ENCODE measurements around the gene ATXN3L. TPM values are rescaled to one million over a fixed set of nuclear protein-coding genes. Genes with fewer than 3 reads are reported as not detected.

Gene ATXN3L
- total RNA-seq, 6 donors from 2014 or later: not detected

DNA sequence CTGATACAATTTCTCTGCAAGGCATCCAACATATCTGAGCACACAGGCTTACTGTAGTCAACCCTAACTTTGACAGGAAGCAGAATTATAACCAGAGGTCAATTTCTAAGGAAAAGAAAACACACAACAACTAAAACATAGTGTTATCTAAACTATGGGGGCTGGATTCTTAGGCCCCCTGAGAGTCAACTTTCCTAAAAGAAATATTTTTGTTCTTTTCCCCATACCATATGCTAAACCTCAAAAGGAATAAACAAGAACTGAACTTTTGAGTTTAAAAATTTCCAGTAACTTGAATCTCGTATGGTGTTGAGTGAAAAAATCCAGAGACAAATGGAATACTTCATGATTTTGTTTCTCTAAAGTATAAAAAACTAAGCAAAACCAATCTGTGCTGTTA is 42.9 kb downstream of the ATXN3L start:
- H3K36me3 ChIP-seq: no peaks in the 10 kb centered on the region
- H3K9me3 ChIP-seq: no peaks in the 10 kb centered on the region
- H3K27me3 ChIP-seq: no peaks in the 10 kb centered on the region
- no peak overlapping the region for H3K4me3 ChIP-seq
- ATAC-seq (ENCODE audit: low FRiP score in 2 of 2) (no peak), DNase-seq (no peak)
- H3K4me1 ChIP-seq: no peaks in the 10 kb centered on the region
- WGBS, 2 donors: 81 to 88% methylated on average over 1 of the region's 1 CpG
- TF ChIP-seq POLR2AphosphoS5 (IDR thresholded peaks at IDR 0.05): no peak
- TF ChIP-seq POLR2A (IDR thresholded peaks at IDR 0.05): no peak
- no peak for TF ChIP-seq EP300 (IDR thresholded peaks at IDR 0.05)
- TF ChIP-seq, protein P1, sequence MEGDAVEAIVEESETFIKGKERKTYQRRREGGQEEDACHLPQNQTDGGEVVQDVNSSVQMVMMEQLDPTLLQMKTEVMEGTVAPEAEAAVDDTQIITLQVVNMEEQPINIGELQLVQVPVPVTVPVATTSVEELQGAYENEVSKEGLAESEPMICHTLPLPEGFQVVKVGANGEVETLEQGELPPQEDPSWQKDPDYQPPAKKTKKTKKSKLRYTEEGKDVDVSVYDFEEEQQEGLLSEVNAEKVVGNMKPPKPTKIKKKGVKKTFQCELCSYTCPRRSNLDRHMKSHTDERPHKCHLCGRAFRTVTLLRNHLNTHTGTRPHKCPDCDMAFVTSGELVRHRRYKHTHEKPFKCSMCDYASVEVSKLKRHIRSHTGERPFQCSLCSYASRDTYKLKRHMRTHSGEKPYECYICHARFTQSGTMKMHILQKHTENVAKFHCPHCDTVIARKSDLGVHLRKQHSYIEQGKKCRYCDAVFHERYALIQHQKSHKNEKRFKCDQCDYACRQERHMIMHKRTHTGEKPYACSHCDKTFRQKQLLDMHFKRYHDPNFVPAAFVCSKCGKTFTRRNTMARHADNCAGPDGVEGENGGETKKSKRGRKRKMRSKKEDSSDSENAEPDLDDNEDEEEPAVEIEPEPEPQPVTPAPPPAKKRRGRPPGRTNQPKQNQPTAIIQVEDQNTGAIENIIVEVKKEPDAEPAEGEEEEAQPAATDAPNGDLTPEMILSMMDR (IDR thresholded peaks at IDR 0.05): no peak
- peak overlapping the region in 1 of 4 donors; percentile 21 for H3K27ac ChIP-seq

DNA sequence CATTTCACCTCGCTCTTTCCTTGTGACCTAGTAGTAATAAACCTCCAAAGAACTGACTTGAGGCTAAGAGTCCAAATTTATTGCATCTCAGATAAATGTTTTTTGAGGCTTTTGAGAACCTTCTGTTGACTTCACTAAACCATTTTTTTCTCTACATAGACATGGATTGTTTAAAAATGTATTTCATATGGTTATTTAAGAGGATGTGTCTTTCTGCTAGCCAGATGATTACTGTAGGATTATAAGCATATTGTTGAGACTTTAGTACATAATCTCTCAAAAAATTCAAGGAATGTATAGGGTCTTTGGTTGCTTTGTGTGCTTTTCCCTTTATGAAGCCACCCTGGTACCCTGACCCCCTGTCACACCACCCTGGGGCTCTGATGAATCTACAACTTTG is 44.8 kb downstream of the ATXN3L start:
- ATAC-seq (ENCODE audit: low FRiP score in 2 of 2): no peak
- 83 to 89% methylated on average over 1 of the region's 1 CpG for WGBS, 2 donors
- no peak for DNase-seq

DNA sequence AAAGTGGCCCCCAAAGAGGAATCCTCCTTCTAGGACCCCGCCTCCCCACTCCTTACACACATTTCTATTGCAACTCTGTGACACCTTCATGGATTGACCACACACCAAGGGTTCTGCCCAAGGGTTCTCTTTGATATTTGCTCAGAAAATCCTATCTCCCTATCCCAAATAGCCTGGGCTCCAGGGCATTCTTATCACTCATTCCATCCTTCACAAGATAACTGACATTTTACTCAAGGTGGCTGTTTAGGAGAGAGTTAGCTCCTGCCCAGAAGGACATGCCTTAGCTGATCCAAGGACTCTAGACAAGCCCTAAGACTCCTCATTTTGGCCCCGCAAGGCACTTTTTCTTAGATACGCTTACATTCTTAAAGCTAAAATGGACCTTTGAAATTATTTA is 47.4 kb downstream of the ATXN3L start:
- Histone ChIP-seq H3K4me1 (no peaks in the 10 kb centered on the region), H3K27ac (no peak overlapping the region), H3K36me3 (no peaks in the 10 kb centered on the region), H3K27me3 (no peaks in the 10 kb centered on the region), H3K9me3 (no peaks in the 10 kb centered on the region), H3K4me3 (no peak overlapping the region)
- 94 to 98% methylated on average over 3 of the region's 3 CpGs for WGBS, 2 donors
- TF ChIP-seq EP300 (IDR thresholded peaks at IDR 0.05): no peak
- TF ChIP-seq, protein P1 (IDR thresholded peaks at IDR 0.05): no peak
- TF ChIP-seq POLR2A (IDR thresholded peaks at IDR 0.05): no peak
- TF ChIP-seq POLR2AphosphoS5 (IDR thresholded peaks at IDR 0.05): no peak
- DNase-seq: no peak
- no peak for ATAC-seq (ENCODE audit: low FRiP score in 2 of 2)

More for the DNA sequence above, 44.8 kb downstream of the ATXN3L start:
- no peaks in the 10 kb centered on the region for H3K36me3 ChIP-seq
- H3K27ac ChIP-seq: no peak overlapping the region
- no peaks in the 10 kb centered on the region for H3K9me3 ChIP-seq
- H3K4me1 ChIP-seq: no peaks in the 10 kb centered on the region
- H3K27me3 ChIP-seq: no peaks in the 10 kb centered on the region
- TF ChIP-seq POLR2AphosphoS5 (IDR thresholded peaks at IDR 0.05) (no peak), POLR2A (IDR thresholded peaks at IDR 0.05) (no peak), EP300 (IDR thresholded peaks at IDR 0.05) (no peak)
- TF ChIP-seq, protein P1 (IDR thresholded peaks at IDR 0.05): no peak
- H3K4me3 ChIP-seq: no peak overlapping the region

DNA sequence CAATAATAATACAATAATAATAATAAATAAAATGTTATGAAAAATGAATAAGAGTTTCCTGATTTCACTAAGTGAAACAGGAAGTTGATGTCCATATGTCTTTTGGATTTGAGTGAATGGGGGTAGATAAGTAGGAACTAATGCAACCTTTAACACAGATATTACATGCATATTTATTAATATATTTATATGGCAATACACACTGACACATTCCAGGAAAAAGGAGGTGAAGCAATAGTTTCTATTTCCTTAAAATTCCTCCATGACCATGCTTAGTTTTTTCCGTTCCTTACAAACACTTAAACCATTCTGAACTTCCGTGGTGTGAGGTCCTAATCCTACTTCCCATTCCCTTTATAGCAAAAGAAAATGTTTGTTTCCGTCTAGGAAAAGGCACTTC is 48.3 kb downstream of the ATXN3L start:
- WGBS, 2 donors: 65 to 82% methylated on average over 3 of the region's 3 CpGs
- no peak for ATAC-seq (ENCODE audit: low FRiP score in 2 of 2)

DNA sequence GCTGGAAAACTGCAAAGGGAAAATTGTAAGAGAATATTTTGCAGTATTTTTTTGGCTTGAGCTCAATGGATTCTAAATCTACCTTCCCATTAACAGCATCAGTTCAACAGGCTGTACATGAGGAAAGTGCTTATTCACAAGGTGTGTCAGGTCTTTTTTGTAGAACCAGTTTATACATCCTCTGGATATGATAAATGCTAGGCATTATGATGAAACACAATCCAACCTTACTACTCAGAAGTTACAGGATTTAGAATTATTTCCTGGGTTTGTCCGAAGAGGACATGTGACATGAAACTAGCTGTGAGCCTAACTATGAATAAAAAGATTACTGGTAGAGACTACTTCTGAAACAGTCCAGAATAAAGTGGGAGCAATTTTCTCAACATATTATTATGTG is 49.5 kb downstream of the ATXN3L start:
- WGBS, 2 donors: 54 to 60% methylated on average over 1 of the region's 1 CpG

More for the DNA sequence above, 48.3 kb downstream of the ATXN3L start:
- Histone ChIP-seq H3K36me3 (no peaks in the 10 kb centered on the region), H3K27me3 (no peaks in the 10 kb centered on the region), H3K27ac (no peak overlapping the region), H3K4me3 (no peak overlapping the region), H3K9me3 (no peaks in the 10 kb centered on the region), H3K4me1 (no peaks in the 10 kb centered on the region)
- TF ChIP-seq POLR2A (IDR thresholded peaks at IDR 0.05) (no peak), POLR2AphosphoS5 (IDR thresholded peaks at IDR 0.05) (no peak), EP300 (IDR thresholded peaks at IDR 0.05) (no peak)
- TF ChIP-seq, protein P1 (IDR thresholded peaks at IDR 0.05): no peak
- DNase-seq: no peak

More for the DNA sequence above, 49.5 kb downstream of the ATXN3L start:
- no peak for TF ChIP-seq POLR2AphosphoS5 (IDR thresholded peaks at IDR 0.05)
- Histone ChIP-seq H3K4me3 (no peak overlapping the region), H3K36me3 (no peaks in the 10 kb centered on the region), H3K27ac (no peak overlapping the region), H3K9me3 (no peaks in the 10 kb centered on the region), H3K27me3 (no peaks in the 10 kb centered on the region), H3K4me1 (no peaks in the 10 kb centered on the region)
- DNase-seq (no peak), ATAC-seq (ENCODE audit: low FRiP score in 2 of 2) (no peak)

Data from upper lobe of left lung (tissue), 6 donors.